ENCODE results near the gene OR9Q1. TPM values are rescaled to one million over a fixed set of nuclear protein-coding genes. Genes with fewer than 3 reads are reported as not detected.
"Not testable (repeated sequence)": the region's sequence is repeated elsewhere in the genome, so short reads cannot be mapped to it uniquely, and the experiment has no call there.

Gene OR9Q1
- polyA plus RNA-seq, 2 of the 4 experiments (the other 2 are of a cell fraction), result not detected

DNA sequence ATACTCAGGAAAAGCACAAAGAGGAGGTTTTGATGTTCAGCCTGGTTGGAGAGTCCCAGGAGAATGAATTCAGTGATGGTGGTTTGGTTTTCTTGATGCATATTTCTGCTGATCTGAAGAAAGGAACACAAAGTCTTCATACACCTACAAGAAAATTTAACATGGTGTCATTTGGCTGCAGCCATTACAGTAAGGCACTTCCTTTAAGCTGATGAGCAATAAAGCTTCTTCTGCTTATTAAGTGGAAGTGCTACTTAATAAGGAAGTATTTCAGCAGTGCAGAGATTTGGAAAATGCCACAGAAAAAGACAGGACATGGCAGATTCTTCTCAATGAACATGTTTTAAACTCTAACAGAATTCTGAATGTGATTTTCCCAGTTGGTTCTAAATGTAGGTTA lies 180.4 kb downstream of the OR9Q1 start, which contains the start of gene OR1S2:
OR1S2 (minus strand) TSS at position 101 of the 400 bp plus-strand sequence; CDS start at position 101, 0 bp downstream.
- no peak within 1 kb of the TSS for H3K27ac ChIP-seq
- H3K4me2 ChIP-seq, result no peak within 1 kb of the TSS
- ChIA-PET POLR2A (no interaction called here), CTCF (no interaction called here)
- H3K4me3 ChIP-seq, result no peak within 1 kb of the TSS
- no peak for DNase-seq (ENCODE audit: low read depth in 1 of 2, low spot score in 1 of 2)
- no peaks in the 10 kb centered on the region for H3K4me1 ChIP-seq
- H3K9me3 ChIP-seq, result no peaks in the 10 kb centered on the region
- TF ChIP-seq FOSL2 (IDR thresholded peaks at IDR 0.05), result no peak
- TF ChIP-seq FOSL2 (CRISPR knock-in tag; IDR thresholded peaks at IDR 0.05), result no peak
- no peak for TF ChIP-seq HOXB5 (CRISPR knock-in tag; IDR thresholded peaks at IDR 0.05)
- TF ChIP-seq, protein P1, sequence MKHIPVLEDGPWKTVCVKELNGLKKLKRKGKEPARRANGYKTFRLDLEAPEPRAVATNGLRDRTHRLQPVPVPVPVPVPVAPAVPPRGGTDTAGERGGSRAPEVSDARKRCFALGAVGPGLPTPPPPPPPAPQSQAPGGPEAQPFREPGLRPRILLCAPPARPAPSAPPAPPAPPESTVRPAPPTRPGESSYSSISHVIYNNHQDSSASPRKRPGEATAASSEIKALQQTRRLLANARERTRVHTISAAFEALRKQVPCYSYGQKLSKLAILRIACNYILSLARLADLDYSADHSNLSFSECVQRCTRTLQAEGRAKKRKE (CRISPR knock-in tag; IDR thresholded peaks at IDR 0.05; ENCODE audit: low read depth), result no peak
- no peak for TF ChIP-seq ZC3H11A (IDR thresholded peaks at IDR 0.05)
- TF ChIP-seq, protein P2, sequence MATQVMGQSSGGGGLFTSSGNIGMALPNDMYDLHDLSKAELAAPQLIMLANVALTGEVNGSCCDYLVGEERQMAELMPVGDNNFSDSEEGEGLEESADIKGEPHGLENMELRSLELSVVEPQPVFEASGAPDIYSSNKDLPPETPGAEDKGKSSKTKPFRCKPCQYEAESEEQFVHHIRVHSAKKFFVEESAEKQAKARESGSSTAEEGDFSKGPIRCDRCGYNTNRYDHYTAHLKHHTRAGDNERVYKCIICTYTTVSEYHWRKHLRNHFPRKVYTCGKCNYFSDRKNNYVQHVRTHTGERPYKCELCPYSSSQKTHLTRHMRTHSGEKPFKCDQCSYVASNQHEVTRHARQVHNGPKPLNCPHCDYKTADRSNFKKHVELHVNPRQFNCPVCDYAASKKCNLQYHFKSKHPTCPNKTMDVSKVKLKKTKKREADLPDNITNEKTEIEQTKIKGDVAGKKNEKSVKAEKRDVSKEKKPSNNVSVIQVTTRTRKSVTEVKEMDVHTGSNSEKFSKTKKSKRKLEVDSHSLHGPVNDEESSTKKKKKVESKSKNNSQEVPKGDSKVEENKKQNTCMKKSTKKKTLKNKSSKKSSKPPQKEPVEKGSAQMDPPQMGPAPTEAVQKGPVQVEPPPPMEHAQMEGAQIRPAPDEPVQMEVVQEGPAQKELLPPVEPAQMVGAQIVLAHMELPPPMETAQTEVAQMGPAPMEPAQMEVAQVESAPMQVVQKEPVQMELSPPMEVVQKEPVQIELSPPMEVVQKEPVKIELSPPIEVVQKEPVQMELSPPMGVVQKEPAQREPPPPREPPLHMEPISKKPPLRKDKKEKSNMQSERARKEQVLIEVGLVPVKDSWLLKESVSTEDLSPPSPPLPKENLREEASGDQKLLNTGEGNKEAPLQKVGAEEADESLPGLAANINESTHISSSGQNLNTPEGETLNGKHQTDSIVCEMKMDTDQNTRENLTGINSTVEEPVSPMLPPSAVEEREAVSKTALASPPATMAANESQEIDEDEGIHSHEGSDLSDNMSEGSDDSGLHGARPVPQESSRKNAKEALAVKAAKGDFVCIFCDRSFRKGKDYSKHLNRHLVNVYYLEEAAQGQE (IDR thresholded peaks at IDR 0.05), result no peak
- no peak for TF ChIP-seq RFX5 (IDR thresholded peaks at IDR 0.05)
- no peak for TF ChIP-seq SREBF2 (IDR thresholded peaks at IDR 0.05)
- TF ChIP-seq RARB (CRISPR knock-in tag; IDR thresholded peaks at IDR 0.05), result no peak
- no peak for TF ChIP-seq FOSB (CRISPR knock-in tag; IDR thresholded peaks at IDR 0.05)
- TF ChIP-seq TP53 (CRISPR knock-in tag; IDR thresholded peaks at IDR 0.05), result no peak
- no peak for ATAC-seq
- FAIRE-seq, result no peak

DNA sequence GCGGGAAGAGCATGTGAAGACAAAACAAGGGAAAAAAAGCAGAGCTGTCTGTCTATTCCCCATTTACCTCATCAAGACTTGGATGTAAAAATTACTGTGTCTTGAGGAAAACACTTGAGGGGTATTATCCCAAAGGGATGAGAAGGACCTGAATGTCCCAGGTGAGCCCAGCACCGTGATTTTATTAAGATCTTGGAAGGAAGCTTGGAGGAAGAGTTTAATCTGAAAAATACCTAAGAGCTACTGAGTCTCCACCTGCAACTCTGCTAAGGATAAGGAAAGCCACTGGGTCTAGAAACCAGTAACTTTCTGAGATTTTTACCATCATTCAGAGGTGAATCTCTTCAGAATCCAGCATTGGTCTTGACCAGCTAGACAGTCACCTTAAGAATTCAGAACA lies 188.7 kb downstream of the OR9Q1 start, which contains the start of gene OR1S1:
OR1S1 (plus strand) TSS at position 301 of the 400 bp plus-strand sequence.
- ATAC-seq; H3K9me3 ChIP-seq; H3K27ac ChIP-seq; DNase-seq (ENCODE audit: low read depth in 1 of 2, low spot score in 1 of 2); H3K4me3 ChIP-seq; H3K4me1 ChIP-seq; POLR2A ChIA-PET; CTCF ChIA-PET; FAIRE-seq; H3K4me2 ChIP-seq: not testable (repeated sequence)
- WGBS (ENCODE audit: missing lambda C conversion rate), result 4% methylated on average over 2 of the region's 2 CpGs

GRCh38 chr11:58216476-58216875 lies 192.8 kb downstream of the OR9Q1 start:
- no peak for ATAC-seq
- ChIA-PET CTCF (no interaction called here), POLR2A (no interaction called here)
- no peak for FAIRE-seq
- Histone ChIP-seq H3K4me2 (no peak overlapping the region), H3K4me3 (no peak overlapping the region), H3K27ac (no peak overlapping the region), H3K4me1 (no peaks in the 10 kb centered on the region), H3K9me3 (no peaks in the 10 kb centered on the region)
- no peak for DNase-seq (ENCODE audit: low read depth in 1 of 2, low spot score in 1 of 2)
- no peak for TF ChIP-seq FOXS1 (CRISPR knock-in tag; IDR thresholded peaks at IDR 0.05)
- TF ChIP-seq EHF (CRISPR knock-in tag; IDR thresholded peaks at IDR 0.05), result no peak
- no peak for TF ChIP-seq EHMT2 (IDR thresholded peaks at IDR 0.05; ENCODE audit: low read depth)
- no peak for TF ChIP-seq ESRRA (IDR thresholded peaks at IDR 0.05; ENCODE audit: borderline replicate concordance, low read length)
- TF ChIP-seq, protein P3, sequence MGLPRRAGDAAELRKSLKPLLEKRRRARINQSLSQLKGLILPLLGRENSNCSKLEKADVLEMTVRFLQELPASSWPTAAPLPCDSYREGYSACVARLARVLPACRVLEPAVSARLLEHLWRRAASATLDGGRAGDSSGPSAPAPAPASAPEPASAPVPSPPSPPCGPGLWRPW (IDR thresholded peaks at IDR 0.05), result no peak
- TF ChIP-seq MAFK (IDR thresholded peaks at IDR 0.05; ENCODE audit: partially characterized antibody), result no peak
- TF ChIP-seq MYC (IDR thresholded peaks at IDR 0.05; ENCODE audit: borderline replicate concordance, low read length), result no peak
- no peak for TF ChIP-seq RARB (CRISPR knock-in tag; IDR thresholded peaks at IDR 0.05)
- no peak for TF ChIP-seq ZC3H11A (IDR thresholded peaks at IDR 0.05)
- TF ChIP-seq CBX8 (IDR thresholded peaks at IDR 0.05), result no peak
